ENCODE measurements around the gene CRHBP.

GRCh38 chr5:76943006-76943405 lies 9.8 kb upstream of the CRHBP start:
- TF ChIP-seq FOXM1 (IDR thresholded peaks at IDR 0.05; ENCODE audit: borderline replicate concordance) (no peak), ZNF384 (IDR thresholded peaks at IDR 0.05) (no peak), BHLHE40 (IDR thresholded peaks at IDR 0.05; ENCODE audit: borderline replicate concordance) (no peak), CTBP1 (IDR thresholded peaks at IDR 0.05; ENCODE audit: borderline replicate concordance) (no peak), PKNOX1 (IDR thresholded peaks at IDR 0.05) (no peak), SP1 (IDR thresholded peaks at IDR 0.05) (no peak), FOXK2 (IDR thresholded peaks at IDR 0.05) (no peak), HDGF (IDR thresholded peaks at IDR 0.05; ENCODE audit: borderline replicate concordance) (no peak), ARNT (IDR thresholded peaks at IDR 0.05) (no peak), NFRKB (IDR thresholded peaks at IDR 0.05) (no peak), SUZ12 (IDR thresholded peaks at IDR 0.05) (no peak)

All from HEK293T (cell line).